NK-92 treated with Interleukin-12 subunit alpha and Interleukin-12 subunit beta, amount 100 ng/mL, for 24 hours (cell line): Measurements from ENCODE around the gene BLTP2.
"Not testable (repeated sequence)": the region's sequence is repeated elsewhere in the genome, so short reads cannot be mapped to it uniquely, and the experiment has no call there.

Experiments used
- DNase-seq: peaks from one replicate; lab custom pipeline; 2025; lab: John Stamatoyannopoulos, UW

Gene BLTP2

GRCh38 chr17:28646039-28646754, 1.2 kb upstream of the BLTP2 start:
- no peak for DNase-seq

GRCh38 chr17:28645576-28645939, 600 bp upstream of the BLTP2 start:
- no peak for DNase-seq

- DNase-seq: no peak
Observed at GRCh38 chr17:28643983-28644786, 773 bp downstream of the BLTP2 start.

GRCh38 chr17:28641579-28641978, 3.4 kb downstream of the BLTP2 start:
- no peak for DNase-seq

- no peak for DNase-seq
Observed at GRCh38 chr17:28635506-28635905, 9.5 kb downstream of the BLTP2 start.

GRCh38 chr17:28634206-28634865, 10.6 kb downstream of the BLTP2 start:
- DNase-seq: no peak

- DNase-seq: no peak
Observed at GRCh38 chr17:28626818-28627217, 18.1 kb downstream of the BLTP2 start.

- DNase-seq: no peak
Observed at GRCh38 chr17:28624148-28624547, 20.8 kb downstream of the BLTP2 start.

- no peak for DNase-seq
Observed at GRCh38 chr17:28623696-28624095, 21.3 kb downstream of the BLTP2 start.

- no peak for DNase-seq
Observed at GRCh38 chr17:28622186-28622585, 22.8 kb downstream of the BLTP2 start.

GRCh38 chr17:28620010-28620409, 24.9 kb downstream of the BLTP2 start:
- DNase-seq: no peak

- DNase-seq: no peak
Observed at GRCh38 chr17:28618464-28618863, 26.5 kb downstream of the BLTP2 start.

- DNase-seq: no peak
Observed at GRCh38 chr17:28616281-28616680, 28.7 kb downstream of the BLTP2 start.

GRCh38 chr17:28615260-28615940, 29.6 kb downstream of the BLTP2 start:
- DNase-seq: no peak

GRCh38 chr17:28613931-28614381, 31.0 kb downstream of the BLTP2 start, which contains the start of gene RSKR:
RSKR (minus strand) TSS chr17:28614185; CDS start chr17:28614161, 24 bp downstream.
- no peak for DNase-seq

GRCh38 chr17:28612936-28613872, 31.8 kb downstream of the BLTP2 start:
- DNase-seq: no peak

- DNase-seq: no peak
Observed at GRCh38 chr17:28612531-28612930, 32.4 kb downstream of the BLTP2 start.

- DNase-seq: no peak
Observed at GRCh38 chr17:28610376-28610775, 34.6 kb downstream of the BLTP2 start.

- DNase-seq: not testable (repeated sequence)
Observed at GRCh38 chr17:28604031-28604430, 40.9 kb downstream of the BLTP2 start.

- peak; percentile 22 for DNase-seq
Observed at GRCh38 chr17:28599311-28600184, 45.4 kb downstream of the BLTP2 start.
